Measurements from ENCODE around the gene TREML4. TPM values are rescaled to one million over a fixed set of nuclear protein-coding genes. Genes with fewer than 3 reads are reported as not detected.
A peak's percentile ranks its signal among the peaks of the same experiment; 100 is the strongest.
"Not testable (repeated sequence)": the region's sequence is repeated elsewhere in the genome, so short reads cannot be mapped to it uniquely, and the experiment has no call there.

The TREML4 gene
- polyA plus RNA-seq (ENCODE audit: insufficient read length in 10 of 10): not detected
- long read RNA-seq, donor 1: 0 reads
- long read RNA-seq, donor 2: 0 reads
- long read RNA-seq, donor 3: 0 reads
- long read RNA-seq, donor 4: 0 reads
- long read RNA-seq, donor 5: 0 reads
- long read RNA-seq, donor 6: 0 reads
- long read RNA-seq, donor 7: 0 reads
- long read RNA-seq, donor 8: 0 reads
- long read RNA-seq, donor 9: 0 reads

- DNase-seq: no peak
These were observed at the start of gene TREML4 for GRCh38 chr6:41228096-41228495. Gene TREML4, plus strand, starts transcription at chr6:41228349. Its CDS starts 79 bp downstream, at chr6:41228428.

GRCh38 chr6:41179163-41179562 lies 49.0 kb upstream of the TREML4 start:
- DNase-seq: no peak

DNA sequence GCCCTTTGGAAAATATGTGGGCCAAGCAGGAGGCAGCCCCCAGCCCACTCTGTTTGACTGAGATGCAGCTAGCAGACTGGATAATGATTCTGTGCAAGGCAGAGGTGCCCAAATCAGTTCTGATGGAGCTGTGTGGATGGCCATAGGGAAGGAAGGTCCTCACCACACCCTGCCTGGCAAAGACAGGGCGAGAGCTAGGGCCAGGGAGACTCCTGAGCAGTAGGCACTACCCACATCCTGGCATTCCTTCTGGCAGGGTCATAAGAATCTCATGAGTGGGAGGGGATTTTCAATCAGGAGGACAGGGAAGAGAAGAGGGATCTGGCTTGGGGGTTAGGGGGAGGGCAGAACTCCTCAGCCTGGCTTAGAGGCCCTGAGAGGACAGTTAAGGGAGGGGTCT lies 46.6 kb upstream of the TREML4 start:
- no peak for DNase-seq

GRCh38 chr6:41182069-41183034 lies 45.8 kb upstream of the TREML4 start:
- DNase-seq: peak in 1 of 3 donors; percentile 40

DNA sequence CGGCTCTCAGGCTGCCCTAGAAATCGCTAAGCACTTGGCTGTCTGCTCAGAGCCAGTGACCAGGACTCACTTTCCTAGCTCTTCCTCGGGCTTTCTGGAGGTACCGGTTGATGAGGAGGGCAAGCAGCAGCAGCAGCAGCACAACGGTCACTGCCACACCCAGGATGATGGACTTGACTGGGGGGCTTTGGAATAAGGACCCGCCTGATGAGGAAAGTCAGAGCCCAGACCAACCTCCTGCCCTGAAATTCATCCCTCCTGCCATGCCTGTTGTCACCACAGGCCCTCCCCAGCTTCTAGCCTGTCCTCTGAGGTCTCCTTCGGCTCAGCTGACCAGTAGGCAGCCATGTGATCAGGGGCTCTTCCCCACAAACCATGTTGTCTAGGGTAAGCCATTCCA lies 43.4 kb upstream of the TREML4 start:
- no peak for DNase-seq

GRCh38 chr6:41186031-41186562 lies 42.1 kb upstream of the TREML4 start:
- DNase-seq: peak in 1 of 3 donors; percentile 32

DNA sequence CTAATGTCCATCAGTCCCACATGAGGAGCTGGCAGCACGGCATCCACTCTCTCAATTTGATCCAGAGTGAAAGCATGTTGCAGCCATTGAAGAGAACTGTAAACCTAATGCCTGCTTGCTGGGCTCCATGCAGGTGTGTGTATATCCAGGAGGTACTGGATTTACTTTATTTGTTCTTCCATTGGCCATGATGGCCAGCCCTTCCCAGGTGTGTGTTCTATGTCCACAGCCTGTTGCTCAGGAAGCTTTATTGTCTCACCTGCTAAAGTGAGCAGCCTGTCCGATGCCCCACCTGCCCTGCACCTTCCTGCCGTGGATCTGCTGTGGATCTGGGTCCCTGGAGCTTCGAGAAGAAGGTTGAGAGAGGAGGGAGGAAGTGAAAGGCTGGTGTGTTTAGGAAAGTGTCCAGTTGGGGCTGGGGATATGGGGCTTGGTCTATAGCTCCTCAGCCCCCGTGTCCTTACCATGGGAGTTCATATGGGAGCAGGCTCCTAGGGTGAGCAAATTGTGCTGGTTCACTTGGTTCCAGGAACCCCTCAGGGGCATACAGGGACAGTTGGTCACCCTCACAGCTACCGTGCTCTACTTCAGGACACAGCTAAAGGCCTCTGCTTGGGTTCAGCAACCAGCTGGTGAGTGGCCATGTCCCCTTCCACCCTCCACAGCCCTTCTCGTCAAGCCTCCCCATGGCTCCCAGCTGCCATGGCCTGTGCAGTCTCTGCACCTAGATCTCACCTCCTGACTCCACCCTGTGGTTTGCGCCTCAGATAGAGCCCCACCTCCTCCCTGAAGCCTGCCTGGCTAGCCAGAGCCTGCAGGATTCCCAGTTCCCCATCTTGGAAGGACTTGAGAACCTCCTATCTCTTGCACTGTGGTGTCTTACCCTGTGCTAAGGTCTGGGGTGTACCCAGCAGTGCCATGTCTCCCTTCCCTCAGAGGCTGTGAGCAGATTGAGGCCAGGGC lies 39.9 kb upstream of the TREML4 start:
- no peak for DNase-seq

DNA sequence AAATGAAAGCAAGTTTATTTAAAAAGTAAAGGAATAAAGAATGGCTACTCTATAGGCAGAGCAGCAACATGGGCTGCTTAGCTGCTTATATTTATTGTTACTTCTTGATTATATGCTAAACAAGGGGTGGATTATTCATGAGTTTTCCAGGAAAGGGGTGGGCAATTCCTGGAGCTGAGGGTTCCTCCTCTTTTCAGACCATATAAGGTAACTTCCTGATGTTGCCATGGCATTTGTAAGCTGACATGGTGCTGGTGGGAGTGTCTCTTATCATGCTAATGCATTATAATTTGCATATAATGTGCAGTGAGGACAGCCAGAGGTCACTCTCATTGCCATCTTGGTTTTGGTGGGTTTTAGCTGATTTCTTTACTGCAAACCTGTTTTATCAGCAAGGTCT lies 39.1 kb upstream of the TREML4 start:
- DNase-seq: not testable (repeated sequence)

GRCh38 chr6:41189967-41190366 lies 38.2 kb upstream of the TREML4 start:
- no peak for DNase-seq

DNA sequence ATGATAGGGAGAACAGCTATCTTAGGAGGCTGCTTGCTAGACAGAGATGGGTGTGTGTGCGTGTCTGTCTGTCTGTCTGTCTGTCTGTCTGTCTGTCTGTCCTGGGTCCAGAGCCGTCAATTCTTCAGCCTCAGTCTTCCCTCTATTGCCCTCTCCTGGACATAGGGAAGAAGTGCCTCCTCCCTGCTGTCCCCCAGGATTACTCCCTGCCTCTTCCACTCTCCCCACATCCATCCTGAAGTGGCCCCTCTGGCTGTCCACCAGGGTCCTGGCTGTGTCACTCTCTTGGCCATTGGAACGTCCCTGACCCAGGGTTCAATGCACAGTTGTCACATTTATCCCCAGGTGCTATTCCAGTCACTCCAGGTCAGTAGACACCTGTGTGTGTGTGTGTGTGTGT lies 37.4 kb upstream of the TREML4 start:
- DNase-seq: no peak

- DNase-seq: peak in 1 of 3 donors; percentile 40
These were observed 36.6 kb upstream of the TREML4 start for GRCh38 chr6:41191569-41191968.

DNA sequence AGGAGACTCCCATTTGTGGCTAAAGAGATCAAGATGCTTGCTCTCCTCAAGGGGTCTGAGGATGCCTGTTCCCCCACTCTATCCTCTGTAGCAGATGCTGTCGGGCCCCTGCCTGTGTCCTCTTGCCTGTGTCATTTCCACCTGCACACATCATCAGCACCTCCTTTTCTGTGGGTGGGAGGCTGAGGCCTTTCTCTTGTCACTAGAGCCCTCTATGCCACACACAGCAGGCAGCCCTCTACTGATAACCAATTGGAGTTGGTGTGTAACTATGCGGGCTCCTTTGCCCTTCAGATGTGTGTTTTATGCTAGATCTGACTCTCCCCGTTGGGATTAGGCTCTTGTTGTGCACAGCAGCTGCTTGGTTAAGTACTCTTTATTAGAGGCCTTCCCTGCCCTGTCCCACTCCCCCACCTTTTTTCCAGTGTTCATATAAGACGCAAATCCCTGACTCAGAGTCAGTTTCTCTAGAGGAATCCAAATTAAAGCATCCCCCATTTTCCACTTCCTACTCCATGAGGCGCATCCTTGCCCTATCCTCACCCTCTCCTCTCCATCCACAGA lies 34.9 kb upstream of the TREML4 start:
- DNase-seq: no peak

DNA sequence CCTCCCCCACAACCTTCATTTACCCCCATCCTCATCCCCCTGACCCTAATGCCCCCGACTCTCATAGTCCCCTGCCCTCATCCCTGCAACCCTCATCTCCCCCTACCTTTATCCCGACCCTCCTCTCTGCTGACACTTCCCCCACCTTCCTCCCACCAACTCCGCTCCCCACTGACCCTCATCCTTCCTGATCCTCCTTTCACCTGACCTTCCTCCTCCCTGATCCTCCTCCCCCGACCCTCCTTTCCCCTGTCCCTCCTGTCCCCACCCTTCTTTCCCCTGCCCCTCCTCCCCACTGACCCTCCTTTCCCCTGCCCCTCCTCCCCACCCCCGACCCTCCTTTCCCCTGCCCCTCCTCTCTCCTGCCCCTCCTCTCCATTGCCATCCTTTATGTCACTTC lies 34.3 kb upstream of the TREML4 start:
- no peak for DNase-seq

DNA sequence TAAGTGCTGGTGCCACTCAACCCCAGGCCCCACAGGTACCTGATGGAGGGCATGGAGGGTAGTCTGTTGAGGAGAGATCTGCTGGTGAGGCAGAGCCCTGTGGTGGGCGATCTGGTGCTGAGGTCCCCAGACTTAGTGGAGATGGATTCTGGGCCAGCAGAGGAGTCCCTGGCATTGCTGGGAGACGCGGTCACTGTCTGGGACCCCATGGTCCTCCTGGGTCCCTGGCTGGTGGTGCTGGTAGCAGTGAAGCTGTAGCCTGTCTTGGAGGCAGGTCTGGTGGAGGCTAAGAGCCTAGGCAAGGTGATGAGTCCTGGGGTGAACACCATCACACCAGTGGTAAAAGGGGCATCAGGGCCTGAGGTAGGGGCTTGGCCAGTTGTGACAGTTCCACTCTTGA lies 33.8 kb upstream of the TREML4 start:
- no peak for DNase-seq

- DNase-seq: no peak
These were observed 30.9 kb upstream of the TREML4 start for GRCh38 chr6:41197234-41197633.

- no peak for DNase-seq
These were observed 28.4 kb upstream of the TREML4 start for GRCh38 chr6:41199552-41200246.

DNA sequence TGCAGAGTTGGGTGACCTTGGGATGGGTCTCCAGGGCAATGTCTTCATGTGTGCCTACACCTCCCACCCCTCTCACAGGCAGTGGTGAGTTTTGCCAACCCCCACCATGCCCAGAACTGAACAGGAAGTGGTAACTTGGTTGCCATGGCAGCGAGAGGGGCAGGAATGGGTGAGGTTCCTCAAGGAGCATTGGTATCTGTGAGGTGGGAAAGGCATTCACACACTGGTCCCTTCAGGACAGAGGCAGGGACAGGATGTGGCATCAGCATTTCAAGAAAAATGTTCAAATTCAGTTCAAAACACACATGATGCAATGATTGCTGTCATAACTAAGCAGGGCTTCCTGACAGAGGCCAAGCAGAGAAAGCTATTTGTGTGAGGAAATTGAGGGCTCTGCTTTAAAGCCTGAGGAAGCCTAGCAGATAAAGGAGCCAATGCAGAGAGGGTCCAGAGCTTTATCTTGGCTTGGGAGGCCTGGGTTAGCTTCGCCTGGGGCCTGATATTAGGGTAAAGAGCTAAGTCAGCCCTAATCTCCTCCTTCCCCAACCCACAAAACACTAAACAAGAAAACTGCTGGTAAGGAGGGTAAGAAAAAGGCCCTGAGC lies 27.8 kb upstream of the TREML4 start:
- DNase-seq: peak in 1 of 3 donors; percentile 11

GRCh38 chr6:41200901-41201763 lies 27.0 kb upstream of the TREML4 start, which contains the start of gene TREML2:
Gene TREML2, minus strand, starts transcription at chr6:41201149. Its CDS starts 141 bp downstream, at chr6:41201008.
- DNase-seq: no peak

DNA sequence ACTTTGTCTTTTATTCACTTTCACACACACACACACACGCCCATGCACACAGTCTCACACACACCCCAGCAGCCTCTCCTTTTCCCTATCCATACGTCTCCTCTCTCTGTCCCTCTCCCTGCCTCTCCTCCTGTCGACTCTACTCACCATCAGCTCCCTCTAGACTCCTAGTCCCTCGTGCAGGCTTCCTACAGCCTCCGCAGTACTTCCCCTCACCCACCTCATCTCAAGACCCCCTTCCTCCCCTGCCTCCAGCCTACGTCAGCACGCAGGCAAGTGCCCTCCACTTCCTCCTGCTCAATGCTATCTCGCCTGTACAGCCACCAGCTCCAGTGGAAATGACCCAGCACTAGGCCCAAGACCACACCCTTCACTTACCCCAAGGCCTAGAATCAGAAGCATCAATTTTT lies 26.4 kb upstream of the TREML4 start:
- no peak for DNase-seq
